H1 (cell line): Measurements from ENCODE around the gene DLAT. TPM values are rescaled to one million over a fixed set of nuclear protein-coding genes. Genes with fewer than 3 reads are reported as not detected.

Source experiments
- CHD7 ChIP-seq: fragments of 300-600 bp; sonication (generic); IDR thresholded peaks from 2 replicates; pipeline ENCODE4 v1.7.1; 2012; ENCODE audit warnings: low read length, moderate library complexity, mild to moderate bottlenecking, inconsistent platforms; ENCODE audit not compliant: insufficient replicate concordance
- SIN3A ChIP-seq, 2 experiments: IDR thresholded peaks in 1 of 2; conservative IDR thresholded peaks in 1 of 2; 2 replicates each; pipeline ENCODE4 v1.6.1; 2011 to 2012; ENCODE audit warnings: low read length in 2 of 2, improper control_type of control experiment in 1 of 2, low read depth in 1 of 2, mild to moderate bottlenecking in 1 of 2
- ZNF274 ChIP-seq: IDR thresholded peaks from 2 replicates; pipeline ENCODE4 v1.7.0; 2012; ENCODE audit warnings: low read length, borderline replicate concordance; ENCODE audit errors: extremely low read depth
- polyA plus RNA-seq, 7 experiments: library from polyadenylated mRNA; depleted of rRNA in 3 of 7; stranded (reverse) in 5 of 7; unstranded in 2 of 7; fragments of >200 nt in 5 of 7; fragments of 200-250 nt in 2 of 7; gene quantifications; 1 replicate in 5 of 7; 2 replicates in 1 of 7; 4 replicates in 1 of 7; pipeline versions ENCODE4 v1.2.1 to v1.2.3, GENCODE V29; 2011 to 2013; ENCODE audit warnings: missing spikeins in 2 of 7, mixed read lengths in 2 of 7
- total RNA-seq: library from RNA; stranded (reverse); fragmentation: NEBNext Ultra II Directional; extraction: Animal tissue kit (Norgen Biotek cat#: 25700); gene quantifications from 2 replicates; pipeline ENCODE4 v1.2.1, GENCODE V29; 2021

The DLAT gene
- total and polyA plus RNA-seq, 2 of the 8 experiments (the other 6 are each of a cell fraction or from before 2014, with no cell fraction given) = 23.1 to 66.2 TPM

GRCh38 chr11:112100462-112100861 is 75.3 kb downstream of the DLAT start (continued):
- no peak for TF ChIP-seq CHD7
- no peak for TF ChIP-seq SIN3A (conservative IDR thresholded peaks at IDR 0.05 in 1 of 2, IDR thresholded peaks at IDR 0.05 in 1 of 2; ENCODE audit: low read depth in 1 of 2, low read length in 2 of 2)
- no peak for TF ChIP-seq ZNF274
